Hepatocyte (in vitro differentiated cells): ENCODE results near the gene PRKAG2. TPM values are rescaled to one million over a fixed set of nuclear protein-coding genes. Genes with fewer than 3 reads are reported as not detected.

Experiments used
- DNase-seq: peaks from one replicate; pipeline ENCODE4 v3.0.0-alpha.2; 2016; ENCODE audit warnings: low spot score
- H2AFZ ChIP-seq: fragments of 200-600 bp; sonication (generic); 2 replicates; pipeline ENCODE4 v1.6.0; 2016; ENCODE audit warnings: antibody characterized with exemption, mild to moderate bottlenecking
- H3K27ac ChIP-seq: fragments of 200-600 bp; sonication (generic); 2 replicates; pipeline ENCODE4 v1.5.1; 2016; ENCODE audit warnings: mild to moderate bottlenecking
- H3K27me3 ChIP-seq: fragments of 200-600 bp; sonication (generic); 2 replicates; pipeline ENCODE4 v1.6.1; 2016
- H3K36me3 ChIP-seq: fragments of 200-600 bp; sonication (generic); replicated peaks from 2 replicates; pipeline ENCODE4 v1.5.1; 2016; ENCODE audit warnings: low read depth; ENCODE audit not compliant: insufficient read depth
- H3K4me1 ChIP-seq: fragments of 200-600 bp; sonication (generic); 2 replicates; pipeline ENCODE4 v1.5.1; 2016; ENCODE audit warnings: mild to moderate bottlenecking, moderate library complexity; ENCODE audit not compliant: insufficient read depth
- H3K4me2 ChIP-seq: fragments of 200-600 bp; sonication (generic); 2 replicates; pipeline ENCODE4 v1.6.0; 2016
- H3K4me3 ChIP-seq: fragments of 200-600 bp; sonication (generic); 2 replicates; pipeline ENCODE4 v1.5.1; 2016; ENCODE audit warnings: mild to moderate bottlenecking
- H3K79me2 ChIP-seq: fragments of 200-600 bp; sonication (generic); 2 replicates; pipeline ENCODE4 v1.6.0; 2017; ENCODE audit warnings: mild to moderate bottlenecking
- H3K9me2 ChIP-seq: fragments of 200-600 bp; sonication (generic); replicated peaks from 2 replicates; pipeline ENCODE4 v1.6.0; 2017; ENCODE audit warnings: mild to moderate bottlenecking; ENCODE audit not compliant: insufficient read depth
- H3K9me3 ChIP-seq: fragments of 200-600 bp; sonication (generic); 2 replicates; pipeline ENCODE4 v1.5.1; 2016; ENCODE audit warnings: low read depth, mild to moderate bottlenecking
- H4K20me1 ChIP-seq: fragments of 200-600 bp; sonication (generic); 2 replicates; pipeline ENCODE4 v1.6.0; 2016; ENCODE audit warnings: mild to moderate bottlenecking; ENCODE audit not compliant: insufficient read depth, poor library complexity, severe bottlenecking
- EZH2 ChIP-seq: fragments of 200-600 bp; sonication (generic); IDR thresholded peaks from 2 replicates; pipeline ENCODE4 v1.6.1; 2016; ENCODE audit warnings: antibody characterized with exemption, mild to moderate bottlenecking, borderline replicate concordance
- EZH2phosphoT487 ChIP-seq: fragments of 200-600 bp; sonication (generic); IDR thresholded peaks from one replicate; pipeline ENCODE4 v1.6.1; 2018; ENCODE audit warnings: antibody characterized with exemption, mild to moderate bottlenecking, low read depth, moderate library complexity; ENCODE audit not compliant: unreplicated experiment, severe bottlenecking
- WGBS: methylation state at CpG from one replicate; pipeline ENCODE4 v1.1.6; 2016; ENCODE audit warnings: low lambda C conversion rate; ENCODE audit errors: missing lambda C conversion rate; 5-methylcytosine and 5-hydroxymethylcytosine counted together
- polyA plus RNA-seq: library from polyadenylated mRNA; unstranded; fragments of >200 nt; fragmentation: Nextera tagmentation; extraction: Ambion mirVana; gene quantifications from 2 replicates; pipeline ENCODE4 v1.2.1, GENCODE V29; 2016
- total RNA-seq: library from RNA; depleted of rRNA; stranded (reverse); fragments of >200 nt; gene quantifications from 2 replicates; pipeline ENCODE4 v1.2.3, GENCODE V29; 2014
- TF ChIP-seq, protein P1 (sequence below): fragments of 200-600 bp; sonication (generic); IDR thresholded peaks from 2 replicates; pipeline ENCODE4 v1.5.1; 2016; ENCODE audit warnings: antibody characterized with exemption, mild to moderate bottlenecking; ENCODE audit not compliant: poor library complexity

Gene PRKAG2
- total and polyA plus RNA-seq, 2 experiments from 2014 or later = 17.8 to 23.4 TPM

GRCh38 chr7:151707105-151707469, 169.8 kb downstream of the PRKAG2 start:
- no peaks in the 10 kb centered on the region for H4K20me1 ChIP-seq
- no peak overlapping the region for H3K4me3 ChIP-seq
- H3K4me1 ChIP-seq = peaks cover 10% of the 10 kb centered on the region
- no peak overlapping the region for H2AFZ ChIP-seq
- DNase-seq = no peak
- no peaks in the 10 kb centered on the region for H3K9me2 ChIP-seq
- H3K36me3 ChIP-seq = no peaks in the 10 kb centered on the region
- no peak overlapping the region for H3K4me2 ChIP-seq
- TF ChIP-seq EZH2 (no peak), EZH2phosphoT487 (no peak)
- TF ChIP-seq, protein P1, sequence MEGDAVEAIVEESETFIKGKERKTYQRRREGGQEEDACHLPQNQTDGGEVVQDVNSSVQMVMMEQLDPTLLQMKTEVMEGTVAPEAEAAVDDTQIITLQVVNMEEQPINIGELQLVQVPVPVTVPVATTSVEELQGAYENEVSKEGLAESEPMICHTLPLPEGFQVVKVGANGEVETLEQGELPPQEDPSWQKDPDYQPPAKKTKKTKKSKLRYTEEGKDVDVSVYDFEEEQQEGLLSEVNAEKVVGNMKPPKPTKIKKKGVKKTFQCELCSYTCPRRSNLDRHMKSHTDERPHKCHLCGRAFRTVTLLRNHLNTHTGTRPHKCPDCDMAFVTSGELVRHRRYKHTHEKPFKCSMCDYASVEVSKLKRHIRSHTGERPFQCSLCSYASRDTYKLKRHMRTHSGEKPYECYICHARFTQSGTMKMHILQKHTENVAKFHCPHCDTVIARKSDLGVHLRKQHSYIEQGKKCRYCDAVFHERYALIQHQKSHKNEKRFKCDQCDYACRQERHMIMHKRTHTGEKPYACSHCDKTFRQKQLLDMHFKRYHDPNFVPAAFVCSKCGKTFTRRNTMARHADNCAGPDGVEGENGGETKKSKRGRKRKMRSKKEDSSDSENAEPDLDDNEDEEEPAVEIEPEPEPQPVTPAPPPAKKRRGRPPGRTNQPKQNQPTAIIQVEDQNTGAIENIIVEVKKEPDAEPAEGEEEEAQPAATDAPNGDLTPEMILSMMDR = no peak
- H3K27ac ChIP-seq = no peak overlapping the region
- H3K79me2 ChIP-seq = no peaks in the 10 kb centered on the region
- H3K9me3 ChIP-seq = no peaks in the 10 kb centered on the region
- 87% methylated on average over 8 of the region's 8 CpGs for WGBS
- H3K27me3 ChIP-seq = no peaks in the 10 kb centered on the region

DNA sequence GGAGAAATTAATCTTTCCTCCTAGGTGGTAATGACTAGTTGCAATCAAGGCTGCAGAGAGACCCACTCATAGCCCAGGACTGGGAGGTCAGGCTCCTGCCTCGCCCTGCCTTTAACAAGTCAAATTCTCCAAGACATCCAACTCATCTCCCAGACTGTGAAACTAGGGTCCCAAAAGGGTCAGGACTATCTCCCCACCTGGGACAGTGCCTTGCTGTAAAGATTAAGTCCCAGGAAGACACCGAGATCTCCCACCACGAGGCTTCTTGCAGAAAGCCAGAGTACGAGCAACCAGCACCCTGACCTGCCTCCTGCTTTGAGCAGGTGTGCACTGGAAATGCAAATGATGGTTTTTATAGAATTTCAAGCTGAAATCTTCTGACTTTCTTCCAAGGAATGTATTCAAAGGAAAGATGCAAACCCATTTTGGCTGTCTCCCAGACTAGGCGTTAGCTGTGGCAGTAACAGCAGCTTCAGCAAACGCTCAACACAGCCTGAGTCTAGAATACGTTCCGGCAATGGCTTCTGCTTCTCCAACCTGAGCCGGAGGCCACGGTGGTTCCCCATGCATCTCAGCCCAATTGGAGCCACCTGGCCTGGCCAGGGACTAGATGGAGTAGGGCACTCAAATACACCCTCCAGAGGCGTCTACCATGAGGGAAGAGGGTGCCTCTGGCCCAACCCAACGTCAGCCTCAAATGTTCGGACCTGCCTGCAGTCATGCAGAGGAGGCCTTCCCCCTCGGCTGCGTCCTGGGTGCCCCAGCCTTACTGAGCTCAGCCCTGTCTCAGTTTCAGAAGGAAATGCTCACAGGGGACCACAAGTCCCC, 170.4 kb downstream of the PRKAG2 start:
- peaks cover 10% of the 10 kb centered on the region for H3K4me1 ChIP-seq
- TF ChIP-seq, protein P1 = no peak
- no peak for TF ChIP-seq EZH2phosphoT487
- no peaks in the 10 kb centered on the region for H3K79me2 ChIP-seq
- no peaks in the 10 kb centered on the region for H4K20me1 ChIP-seq
- WGBS = 91% methylated on average over 15 of the region's 15 CpGs
- no peaks in the 10 kb centered on the region for H3K36me3 ChIP-seq
- no peak overlapping the region for H3K4me3 ChIP-seq
- no peak overlapping the region for H3K4me2 ChIP-seq
- no peak overlapping the region for H2AFZ ChIP-seq
- no peaks in the 10 kb centered on the region for H3K9me2 ChIP-seq
- H3K27ac ChIP-seq = peak overlapping the region; percentile 61
- no peaks in the 10 kb centered on the region for H3K9me3 ChIP-seq
- H3K27me3 ChIP-seq = no peaks in the 10 kb centered on the region
- DNase-seq = no peak

DNA sequence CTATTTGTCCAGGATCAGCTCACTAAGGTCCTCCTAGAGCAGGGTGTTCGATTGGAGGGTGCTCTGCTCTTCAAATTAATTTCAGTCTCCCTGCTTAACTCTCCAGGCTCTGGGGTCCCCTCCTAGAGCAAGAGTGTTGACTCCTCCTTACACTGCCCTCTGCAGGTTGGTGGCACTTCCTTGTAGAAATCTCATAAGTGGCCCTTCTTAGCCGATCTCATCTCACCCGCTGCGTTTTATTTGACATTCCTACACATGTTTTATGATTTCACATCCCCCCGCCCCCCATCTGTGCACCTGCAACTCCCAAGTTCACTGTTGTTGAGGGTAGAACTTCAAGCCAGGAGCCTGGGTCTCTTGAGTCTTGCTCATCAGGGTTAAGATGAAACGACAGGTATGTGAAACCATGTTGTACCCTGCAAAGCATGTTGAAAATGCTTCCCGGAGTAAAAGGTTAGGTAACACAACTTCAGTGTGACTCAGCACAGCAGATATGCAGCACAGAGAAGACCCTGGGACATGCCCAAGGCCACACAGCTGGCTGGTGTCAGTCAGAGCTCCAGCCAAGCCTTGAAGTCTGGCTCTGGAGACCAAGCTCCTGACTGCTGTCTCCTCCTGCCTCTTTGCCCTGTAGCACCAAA, 171.2 kb downstream of the PRKAG2 start:
- Histone ChIP-seq H3K9me2 (no peaks in the 10 kb centered on the region), H3K9me3 (no peaks in the 10 kb centered on the region), H3K4me1 (peaks cover 10% of the 10 kb centered on the region), H3K36me3 (no peaks in the 10 kb centered on the region), H3K27me3 (no peaks in the 10 kb centered on the region), H3K4me3 (no peak overlapping the region), H2AFZ (peak overlapping the region; percentile 22), H3K79me2 (no peaks in the 10 kb centered on the region), H3K27ac (peak overlapping the region; percentile 61), H4K20me1 (no peaks in the 10 kb centered on the region), H3K4me2 (peak overlapping the region; percentile 65)
- peak; percentile 68 for DNase-seq
- 32% methylated on average over 7 of the region's 7 CpGs for WGBS
- TF ChIP-seq, protein P1 = peak; percentile 62
- TF ChIP-seq EZH2 = no peak
- no peak for TF ChIP-seq EZH2phosphoT487
